Naive B cell (primary cell): ENCODE data around the gene ERVH48-1. TPM values are rescaled to one million over a fixed set of nuclear protein-coding genes. Genes with fewer than 3 reads are reported as not detected.
"Not testable (repeated sequence)": the region's sequence is repeated elsewhere in the genome, so short reads cannot be mapped to it uniquely, and the experiment has no call there.

Source experiments
- ATAC-seq, 2 donors: fragments of 150-1000 bp; cut with Tn5 transposase; 2 replicates each; pipeline ENCODE4 v1.10.0; 2021; ENCODE audit warnings: low read depth in 2 of 2, mild to moderate bottlenecking in 2 of 2, moderate library complexity in 2 of 2
- DNase-seq: peaks from one replicate; pipeline ENCODE4 v3.0.0; 2022
- H3K27ac Mint-ChIP-seq, 6 donors: one replicate each; pipeline ENCODE4 v1.8.0; 2020 to 2022; ENCODE audit warnings: mild to moderate bottlenecking in 6 of 6, mixed read lengths in 6 of 6, moderate library complexity in 5 of 6, inconsistent platforms in 2 of 6
- H3K27me3 Mint-ChIP-seq, 3 donors: one replicate each; pipeline ENCODE4 v1.8.0; 2021 to 2022; ENCODE audit warnings: mixed read lengths in 3 of 3, mild to moderate bottlenecking in 1 of 3
- H3K36me3 Mint-ChIP-seq, 2 donors: one replicate each; pipeline ENCODE4 v1.8.0; 2020 to 2022; ENCODE audit warnings: mixed read lengths in 2 of 2, inconsistent platforms in 1 of 2, mild to moderate bottlenecking in 1 of 2
- H3K4me1 Mint-ChIP-seq, 3 donors: one replicate each; pipeline ENCODE4 v1.8.0; 2020 to 2022; ENCODE audit warnings: mixed read lengths in 3 of 3, inconsistent platforms in 1 of 3, mild to moderate bottlenecking in 1 of 3, moderate library complexity in 1 of 3
- H3K4me3 Mint-ChIP-seq, 8 donors: one replicate each; pipeline ENCODE4 v1.8.0; 2020 to 2022; ENCODE audit warnings: mild to moderate bottlenecking in 8 of 8, mixed read lengths in 8 of 8, moderate library complexity in 8 of 8, inconsistent platforms in 2 of 8
- H3K9me3 Mint-ChIP-seq, 7 donors: one replicate each; pipeline ENCODE4 v1.8.0; 2020 to 2022; ENCODE audit warnings: mixed read lengths in 7 of 7, mild to moderate bottlenecking in 5 of 7, inconsistent platforms in 2 of 7, moderate library complexity in 1 of 7
- polyA plus RNA-seq, 6 donors: library from polyadenylated mRNA; unstranded; fragments of 300-500 nt; fragmentation: Illumina TruSeq; gene quantifications; one replicate each; pipeline ENCODE4 v1.2.3, GENCODE V29; 2021; ENCODE audit warnings: low read depth in 6 of 6

Gene ERVH48-1
- polyA plus RNA-seq, 6 donors from 2014 or later, result not detected

DNA sequence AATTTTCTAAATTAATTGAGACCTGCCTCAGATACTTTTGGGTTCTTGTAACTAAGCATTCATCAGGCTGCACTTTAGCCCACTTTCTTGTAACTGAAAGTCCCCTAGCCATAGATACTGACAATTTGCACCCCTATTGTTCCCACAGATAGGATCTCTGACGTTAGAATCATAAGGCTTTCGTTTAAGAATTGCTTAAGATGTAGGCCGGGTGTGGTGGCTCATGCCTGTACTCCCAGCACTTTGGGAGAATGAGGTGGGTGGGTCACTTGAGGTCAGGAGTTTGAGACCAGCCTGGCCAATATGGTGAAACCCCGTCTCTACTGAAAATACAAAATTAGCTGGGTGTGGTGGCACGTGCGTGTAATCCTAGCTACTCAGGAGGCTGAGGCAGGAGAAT lies 32.7 kb upstream of the ERVH48-1 start:
- H3K9me3 Mint-ChIP-seq, DNase-seq, H3K36me3 Mint-ChIP-seq, H3K4me1 Mint-ChIP-seq, ATAC-seq, H3K27ac Mint-ChIP-seq: not testable (repeated sequence)
- Mint-ChIP-seq H3K27me3 (peaks cover 0 to 12% (median 5%) of the 10 kb centered on the region in 3 donors), H3K4me3 (peak overlapping the region in 1 of 8 donors; percentile 52)

DNA sequence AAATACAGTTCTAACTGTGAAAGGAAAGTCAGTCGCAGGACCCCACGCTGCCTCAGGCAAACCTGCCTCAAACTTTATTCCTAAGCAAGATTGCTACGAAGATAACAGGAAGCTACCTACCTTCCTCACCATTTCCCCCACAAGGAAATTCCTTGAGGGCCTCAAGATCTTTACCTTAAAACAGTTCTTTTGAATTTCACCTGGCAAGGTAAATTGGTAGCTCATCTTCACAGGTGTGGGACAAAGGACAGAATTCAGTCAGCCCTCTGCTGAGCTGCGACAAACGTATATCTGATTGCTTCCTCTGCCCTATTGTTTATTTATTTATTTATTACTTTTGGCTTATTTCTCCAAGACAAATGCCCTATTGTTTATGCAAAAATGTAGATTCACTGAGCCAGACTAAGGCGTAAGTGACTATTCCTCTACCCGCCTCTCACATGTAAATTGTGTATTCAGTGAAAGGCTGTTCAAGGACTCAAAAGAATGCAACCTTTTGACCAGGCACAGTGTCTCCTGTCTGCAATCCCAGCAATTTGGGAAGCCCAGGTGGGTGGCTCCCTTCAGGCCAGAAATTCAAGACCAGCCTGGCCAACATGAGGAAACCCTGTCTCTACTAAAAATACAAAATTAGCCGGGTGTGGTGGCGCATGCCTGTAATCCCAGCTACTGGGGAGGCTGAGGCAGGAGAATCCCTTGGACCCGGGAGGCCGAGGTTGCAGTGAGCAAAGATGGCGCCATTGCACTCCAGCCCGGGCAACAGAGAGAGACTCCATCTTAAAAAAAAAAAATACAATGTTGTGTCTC lies 31.6 kb upstream of the ERVH48-1 start:
- H3K27me3 Mint-ChIP-seq, result peaks cover 0 to 12% (median 6%) of the 10 kb centered on the region in 3 donors
- no peaks in the 10 kb centered on the region for H3K36me3 Mint-ChIP-seq
- ATAC-seq, result peak in 1 of 2 donors; percentile 75
- no peak for DNase-seq
- H3K4me3 Mint-ChIP-seq, result no peak overlapping the region
- no peak overlapping the region for H3K27ac Mint-ChIP-seq
- H3K4me1 Mint-ChIP-seq, result no peaks in the 10 kb centered on the region
- H3K9me3 Mint-ChIP-seq, result no peaks in the 10 kb centered on the region

DNA sequence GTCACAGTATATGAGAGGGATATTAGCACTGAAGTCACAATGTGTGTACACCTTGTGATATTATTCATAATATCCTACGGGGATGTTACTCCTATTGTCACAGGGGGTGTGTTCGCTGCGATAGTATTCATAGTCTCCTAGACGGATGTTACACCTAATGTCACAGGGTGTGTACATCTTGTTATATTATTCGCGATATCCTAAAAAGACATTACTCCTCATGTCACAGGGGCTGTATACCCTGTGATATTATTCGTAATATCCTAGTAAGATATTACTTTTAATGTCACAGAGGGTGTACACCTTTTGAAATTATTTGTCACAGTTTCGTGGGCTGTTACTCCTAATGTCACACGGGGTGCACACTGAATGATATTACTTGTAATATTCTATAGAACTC lies 25.8 kb upstream of the ERVH48-1 start:
- not testable (repeated sequence) for H3K4me3 Mint-ChIP-seq, H3K4me1 Mint-ChIP-seq, ATAC-seq, H3K27me3 Mint-ChIP-seq, DNase-seq, H3K27ac Mint-ChIP-seq
- peaks cover 14 to 15% of the 10 kb centered on the region in 2 donors for H3K36me3 Mint-ChIP-seq
- peaks cover 9 to 19% (median 11%) of the 10 kb centered on the region in 7 donors for H3K9me3 Mint-ChIP-seq

DNA sequence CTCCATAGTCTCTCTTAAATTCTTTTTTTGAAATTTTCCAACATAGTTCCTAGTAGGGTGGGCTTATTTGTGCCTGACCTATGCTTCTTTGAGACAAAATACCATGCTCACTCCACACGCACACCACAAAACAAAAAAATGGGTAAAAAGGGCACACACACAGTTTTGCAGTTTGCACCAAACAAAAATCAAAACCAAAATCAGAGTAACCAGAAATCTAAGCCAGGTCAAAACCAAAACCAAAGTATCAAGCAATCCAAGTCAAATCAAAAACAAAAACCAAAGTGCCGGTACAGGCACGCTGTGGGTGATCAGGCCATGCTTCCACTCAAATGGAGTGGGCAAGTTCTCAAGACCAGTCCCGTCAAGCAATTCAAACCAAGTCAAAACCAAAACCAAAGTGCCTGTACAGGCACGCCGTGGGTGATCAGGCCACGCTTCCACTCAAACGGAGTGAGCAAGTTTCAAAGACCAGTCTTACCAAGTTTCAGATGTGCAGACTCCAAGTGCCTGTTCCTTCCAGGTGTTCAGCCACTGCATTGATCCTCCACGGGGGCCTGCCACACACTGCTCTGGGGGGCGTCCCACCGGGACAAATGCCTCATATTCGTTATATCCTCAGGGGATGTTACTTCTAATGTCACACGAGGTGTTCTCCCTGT lies 23.8 kb upstream of the ERVH48-1 start:
- not testable (repeated sequence) for H3K27me3 Mint-ChIP-seq, DNase-seq, H3K4me3 Mint-ChIP-seq, ATAC-seq, H3K4me1 Mint-ChIP-seq
- peaks cover 9 to 19% (median 11%) of the 10 kb centered on the region in 7 donors for H3K9me3 Mint-ChIP-seq
- H3K27ac Mint-ChIP-seq, result peak overlapping the region in 1 of 6 donors; percentile 55
- H3K36me3 Mint-ChIP-seq, result peaks cover 14 to 15% of the 10 kb centered on the region in 2 donors

DNA sequence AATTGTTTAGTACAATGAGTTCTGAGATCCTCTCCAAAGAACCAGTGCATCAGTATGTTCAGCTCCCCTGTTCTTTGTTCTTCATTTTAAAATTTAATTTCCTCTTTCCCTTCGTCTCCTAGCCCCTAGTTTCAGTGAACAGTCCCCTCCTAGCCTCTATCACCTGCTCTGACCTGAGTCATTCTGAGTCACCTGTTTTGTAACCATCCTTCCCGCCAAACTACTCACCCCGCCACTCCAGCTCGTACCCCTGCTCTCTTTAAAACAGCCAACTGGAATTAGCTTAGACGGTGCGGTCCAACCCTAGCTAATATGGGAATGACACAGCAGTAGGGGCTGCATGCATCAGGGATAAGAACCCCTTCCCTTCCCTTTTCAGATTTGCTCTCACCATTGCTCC lies 16.8 kb upstream of the ERVH48-1 start:
- Mint-ChIP-seq H3K4me3 (no peak overlapping the region), H3K4me1 (peaks cover 5 to 15% (median 9%) of the 10 kb centered on the region in 3 donors), H3K27ac (peak overlapping the region in 1 of 6 donors; percentile 90), H3K36me3 (no peaks in the 10 kb centered on the region), H3K9me3 (peaks cover 0 to 2% (median 0%) of the 10 kb centered on the region in 7 donors), H3K27me3 (peaks cover 0 to 4% (median 0%) of the 10 kb centered on the region in 3 donors)
- DNase-seq (no peak), ATAC-seq (no peak)

DNA sequence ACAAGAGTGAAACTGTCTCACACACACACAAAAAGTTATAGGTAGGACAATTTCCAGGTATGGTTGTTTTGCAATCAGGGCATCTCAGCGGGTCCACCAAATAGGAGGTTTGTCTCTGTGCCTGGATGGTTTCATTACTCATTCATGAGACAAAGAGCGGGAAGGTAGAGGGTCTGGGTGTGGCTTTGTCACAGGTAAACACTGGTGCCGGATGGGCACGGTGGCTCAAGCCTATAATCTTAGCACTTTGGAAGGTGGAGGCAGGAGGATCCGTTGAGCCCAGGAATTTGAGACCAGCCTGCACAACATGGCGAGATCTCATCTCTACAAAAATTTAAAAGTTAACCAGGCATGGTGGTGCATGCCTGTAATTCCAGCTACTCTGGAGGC lies 16.3 kb upstream of the ERVH48-1 start:
- ATAC-seq, result no peak

DNA sequence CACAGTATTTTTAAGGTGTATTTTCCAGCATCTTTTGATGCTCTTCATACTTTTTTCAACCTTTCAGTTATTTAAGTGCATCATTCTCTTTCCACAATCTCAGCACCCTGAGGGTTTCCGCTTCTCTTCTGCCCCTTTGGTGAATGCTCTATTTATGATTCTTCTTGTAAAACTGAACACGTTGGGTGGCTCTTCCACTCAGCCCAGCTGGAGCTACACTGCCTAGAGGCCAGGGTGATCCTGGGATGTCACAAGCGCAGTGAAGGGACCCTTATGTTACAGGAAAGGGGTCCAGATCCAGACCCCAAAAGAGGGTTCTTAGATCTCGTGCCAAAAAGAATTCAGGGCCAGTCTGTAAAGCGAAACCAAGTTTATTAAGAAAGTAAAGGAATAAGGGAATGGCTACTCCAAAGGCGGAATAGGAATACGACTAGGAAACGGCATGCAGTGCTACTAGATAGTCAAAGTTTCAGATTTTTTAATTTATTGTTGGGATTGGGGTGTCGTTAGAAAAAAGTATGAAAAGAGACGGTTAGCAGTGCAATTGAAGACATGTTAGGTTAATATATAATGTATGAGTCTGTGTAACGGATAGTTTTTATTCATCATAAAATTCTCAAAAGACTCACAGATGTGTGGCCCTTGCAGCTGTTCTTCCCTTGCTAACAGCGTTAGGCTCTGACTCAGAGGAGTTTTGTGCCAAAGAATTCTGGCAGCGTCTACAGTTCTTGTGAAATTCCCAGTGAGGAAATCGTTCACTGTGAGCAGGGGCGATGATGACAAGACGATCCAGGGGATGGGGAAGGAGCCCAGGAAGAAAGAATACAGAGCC lies 14.4 kb upstream of the ERVH48-1 start:
- H3K27me3 Mint-ChIP-seq, result peaks cover 0 to 4% (median 0%) of the 10 kb centered on the region in 3 donors
- H3K27ac Mint-ChIP-seq, result peak overlapping the region in 3 of 6 donors; percentile 61 to 91 (median 76)
- DNase-seq (no peak), ATAC-seq (no peak)
- H3K36me3 Mint-ChIP-seq, result no peaks in the 10 kb centered on the region
- peaks cover 13 to 23% (median 20%) of the 10 kb centered on the region in 3 donors for H3K4me1 Mint-ChIP-seq
- peaks cover 0 to 2% (median 0%) of the 10 kb centered on the region in 7 donors for H3K9me3 Mint-ChIP-seq
- no peak overlapping the region for H3K4me3 Mint-ChIP-seq

More for the DNA sequence above, 16.3 kb upstream of the ERVH48-1 start:
- peaks cover 0 to 2% (median 0%) of the 10 kb centered on the region in 7 donors for H3K9me3 Mint-ChIP-seq
- peaks cover 0 to 4% (median 0%) of the 10 kb centered on the region in 3 donors for H3K27me3 Mint-ChIP-seq
- no peak overlapping the region for H3K4me3 Mint-ChIP-seq
- H3K4me1 Mint-ChIP-seq, result peaks cover 8 to 21% (median 15%) of the 10 kb centered on the region in 3 donors
- no peak for DNase-seq
- no peak overlapping the region for H3K27ac Mint-ChIP-seq
- no peaks in the 10 kb centered on the region for H3K36me3 Mint-ChIP-seq

DNA sequence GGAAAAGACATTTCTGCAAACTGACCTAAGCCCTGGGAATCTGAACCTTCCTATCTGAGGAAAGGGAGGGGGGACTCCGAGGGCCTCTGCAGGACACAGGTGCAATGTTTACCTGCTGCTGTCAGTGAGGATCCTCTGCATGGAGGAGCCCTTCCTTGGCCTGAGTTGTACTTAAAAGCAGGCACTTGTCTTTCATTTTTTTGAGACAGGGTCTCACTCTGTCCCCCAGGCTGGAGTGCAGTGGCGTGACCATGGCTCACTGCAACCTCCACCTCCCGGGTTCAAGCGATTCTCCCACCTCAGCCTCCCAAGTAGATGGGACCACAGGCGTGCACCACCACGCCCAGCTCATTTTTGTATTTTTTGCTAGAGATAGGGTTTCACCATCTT lies 13.2 kb upstream of the ERVH48-1 start:
- not testable (repeated sequence) for ATAC-seq, H3K27ac Mint-ChIP-seq, DNase-seq, H3K9me3 Mint-ChIP-seq, H3K36me3 Mint-ChIP-seq, H3K4me3 Mint-ChIP-seq, H3K27me3 Mint-ChIP-seq
- H3K4me1 Mint-ChIP-seq, result peaks cover 13 to 23% (median 20%) of the 10 kb centered on the region in 3 donors

DNA sequence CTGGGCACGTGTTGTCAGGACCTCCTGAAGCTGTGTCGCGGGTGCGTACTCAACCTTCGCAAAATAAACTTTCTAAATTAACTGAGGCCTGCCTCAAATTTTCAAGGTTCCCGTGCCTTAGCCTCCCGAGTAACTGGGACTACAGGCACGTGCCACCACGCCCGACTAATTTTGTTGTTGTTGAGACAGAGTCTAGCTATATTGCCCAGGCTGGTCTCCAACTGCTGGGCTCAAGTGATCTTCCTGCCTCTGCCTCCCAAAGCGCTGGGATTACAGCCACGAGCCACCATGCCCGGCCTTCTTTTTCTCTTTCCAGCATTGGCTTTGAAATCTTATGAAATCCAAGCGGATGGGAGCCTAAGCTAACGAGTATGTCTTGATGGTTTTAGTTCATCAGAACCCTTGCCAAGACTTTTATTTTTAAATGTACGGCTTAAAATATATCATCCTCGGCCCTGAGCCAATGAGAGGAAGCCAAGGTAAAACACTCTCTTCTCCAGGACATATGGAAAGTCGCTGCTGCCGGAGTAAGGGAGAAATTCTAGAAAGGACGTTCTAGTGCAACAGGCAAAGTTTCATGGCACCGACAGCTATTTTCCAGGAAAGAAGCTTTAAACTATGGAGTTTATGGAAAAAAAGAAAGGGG lies 12.7 kb upstream of the ERVH48-1 start:
- H3K9me3 Mint-ChIP-seq, result peaks cover 0 to 2% (median 0%) of the 10 kb centered on the region in 7 donors
- H3K27me3 Mint-ChIP-seq, result no peaks in the 10 kb centered on the region
- ATAC-seq, result no peak
- H3K27ac Mint-ChIP-seq, result peak overlapping the region in 2 of 6 donors; percentile 39 to 54
- H3K4me1 Mint-ChIP-seq, result peaks cover 13 to 24% (median 20%) of the 10 kb centered on the region in 3 donors
- DNase-seq, result no peak
- no peaks in the 10 kb centered on the region for H3K36me3 Mint-ChIP-seq
- H3K4me3 Mint-ChIP-seq, result peak overlapping the region in 1 of 8 donors; percentile 61

DNA sequence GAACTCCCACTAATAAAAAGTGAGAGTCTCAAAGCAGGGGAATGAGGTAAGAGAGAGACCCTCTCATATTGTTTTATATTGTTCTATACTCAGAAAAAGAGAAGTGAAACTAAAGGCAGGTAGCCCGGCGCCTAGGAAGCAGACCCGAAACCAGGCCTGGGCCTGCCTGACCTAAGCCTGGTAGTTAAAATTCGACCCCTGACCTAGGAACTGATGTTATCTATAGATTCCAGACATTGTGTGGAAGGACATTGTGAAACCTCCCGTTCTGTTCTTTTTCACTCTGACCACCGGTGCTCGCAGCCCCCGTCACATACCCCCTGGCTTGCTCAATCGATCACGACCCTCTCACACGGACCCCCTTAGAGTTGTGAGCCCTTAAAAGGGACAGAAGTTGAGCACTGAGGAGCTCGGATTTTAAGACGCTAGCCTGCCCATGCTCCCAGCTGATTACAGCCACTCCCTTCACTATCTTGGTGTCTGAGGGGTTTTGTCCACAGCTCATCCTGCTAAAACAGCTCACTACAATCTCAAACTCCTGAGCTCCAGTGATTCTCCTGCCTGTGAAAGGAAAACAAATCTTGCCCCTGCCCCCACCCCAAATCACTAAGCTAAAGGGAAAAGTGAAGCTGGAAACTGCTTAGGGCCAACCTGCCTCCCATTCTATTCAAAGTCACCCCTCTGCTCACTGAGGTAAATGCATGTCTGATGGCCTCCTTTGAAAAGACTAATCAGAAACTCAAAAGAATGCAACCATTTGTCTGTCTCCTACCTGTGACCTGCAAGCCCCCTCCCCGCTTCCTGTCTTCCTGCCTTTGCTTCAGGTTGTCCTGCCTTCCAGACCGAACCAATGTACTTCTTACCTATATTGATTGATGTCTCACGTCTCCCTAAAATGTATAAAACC lies 11.9 kb upstream of the ERVH48-1 start:
- peak; percentile 21 to 53 for ATAC-seq
- H3K36me3 Mint-ChIP-seq, H3K9me3 Mint-ChIP-seq, H3K27me3 Mint-ChIP-seq: not testable (repeated sequence)
- H3K27ac Mint-ChIP-seq, result peak overlapping the region in 5 of 6 donors; percentile 39 to 87 (median 86)
- peaks cover 13 to 25% (median 20%) of the 10 kb centered on the region in 3 donors for H3K4me1 Mint-ChIP-seq
- peak; percentile 46 for DNase-seq
- H3K4me3 Mint-ChIP-seq, result peak overlapping the region in 2 of 8 donors; percentile 0 to 61

DNA sequence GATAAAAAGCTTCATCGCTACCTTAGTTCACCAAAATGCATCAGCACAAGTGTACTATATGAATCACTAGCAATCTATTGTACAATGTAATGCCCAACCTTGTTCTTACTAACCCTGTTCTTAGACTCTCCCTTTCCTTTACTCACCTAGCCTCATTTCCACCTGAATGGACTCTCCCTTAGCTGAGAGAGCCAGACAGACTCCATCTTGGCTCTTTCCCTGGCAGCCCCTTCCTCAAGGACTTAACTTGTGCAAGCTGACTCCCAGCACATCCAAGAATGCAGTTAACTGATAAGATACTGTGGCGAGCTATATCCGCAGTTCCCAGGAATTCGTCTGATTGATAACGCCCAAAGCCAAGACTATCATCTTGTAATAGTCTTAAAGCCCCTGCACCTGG lies 10.9 kb upstream of the ERVH48-1 start:
- H3K27me3 Mint-ChIP-seq, H3K36me3 Mint-ChIP-seq, H3K4me3 Mint-ChIP-seq, DNase-seq, H3K9me3 Mint-ChIP-seq, ATAC-seq: not testable (repeated sequence)
- Mint-ChIP-seq H3K4me1 (peaks cover 13 to 23% (median 20%) of the 10 kb centered on the region in 3 donors), H3K27ac (peak overlapping the region in 2 of 6 donors; percentile 39 to 82)

DNA sequence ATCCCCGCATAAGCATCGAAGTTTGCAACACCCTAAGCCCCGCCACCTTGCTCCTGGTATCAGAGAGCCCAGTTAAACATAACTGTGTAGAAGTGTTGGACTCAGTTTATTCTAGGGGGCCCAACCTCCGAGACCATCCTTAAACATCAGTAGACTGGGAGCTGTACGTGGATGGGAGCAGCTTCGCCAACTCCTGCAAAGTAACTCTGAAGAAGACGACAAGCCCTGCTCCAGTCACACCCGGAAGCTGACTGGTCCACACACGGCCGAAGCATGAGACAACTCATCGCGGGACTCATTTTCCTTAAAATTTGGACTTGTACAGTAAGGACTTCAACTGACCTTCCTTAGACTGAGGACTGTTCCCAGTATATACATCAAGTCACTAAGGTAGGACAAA lies 8.5 kb upstream of the ERVH48-1 start:
- H3K9me3 Mint-ChIP-seq, DNase-seq, H3K36me3 Mint-ChIP-seq, H3K4me3 Mint-ChIP-seq, H3K27ac Mint-ChIP-seq, H3K27me3 Mint-ChIP-seq, ATAC-seq: not testable (repeated sequence)
- H3K4me1 Mint-ChIP-seq, result peaks cover 13 to 23% (median 20%) of the 10 kb centered on the region in 3 donors
